HG03196 (cell line): Measurements from ENCODE around the gene MTA3.

Experiments used
- ATAC-seq: cut with Tn5 transposase; IDR thresholded peaks from one replicate; pipeline ENCODE4 v1.9.1; 2021; ENCODE audit not compliant: unreplicated experiment

The MTA3 gene

DNA sequence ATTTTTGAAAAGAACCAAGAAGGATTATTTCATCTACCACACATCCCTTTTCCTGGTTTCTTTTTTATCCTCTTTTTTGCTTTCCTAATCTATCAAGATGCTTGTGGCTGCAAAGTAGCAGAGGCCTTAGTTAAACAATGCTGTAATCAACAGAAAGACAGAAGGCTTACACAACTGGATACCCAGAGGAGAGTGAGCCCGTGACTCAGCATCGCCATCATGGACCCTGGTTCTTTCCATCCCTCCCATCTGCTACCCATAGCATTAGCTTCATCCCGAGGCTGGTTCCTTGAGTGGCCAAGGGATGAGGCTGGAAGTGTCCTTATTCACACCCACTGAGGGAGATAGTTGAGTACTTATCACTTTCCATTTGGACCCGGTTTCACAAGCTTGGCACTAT is 231.4 kb downstream of the MTA3 start:
- ATAC-seq: no peak

DNA sequence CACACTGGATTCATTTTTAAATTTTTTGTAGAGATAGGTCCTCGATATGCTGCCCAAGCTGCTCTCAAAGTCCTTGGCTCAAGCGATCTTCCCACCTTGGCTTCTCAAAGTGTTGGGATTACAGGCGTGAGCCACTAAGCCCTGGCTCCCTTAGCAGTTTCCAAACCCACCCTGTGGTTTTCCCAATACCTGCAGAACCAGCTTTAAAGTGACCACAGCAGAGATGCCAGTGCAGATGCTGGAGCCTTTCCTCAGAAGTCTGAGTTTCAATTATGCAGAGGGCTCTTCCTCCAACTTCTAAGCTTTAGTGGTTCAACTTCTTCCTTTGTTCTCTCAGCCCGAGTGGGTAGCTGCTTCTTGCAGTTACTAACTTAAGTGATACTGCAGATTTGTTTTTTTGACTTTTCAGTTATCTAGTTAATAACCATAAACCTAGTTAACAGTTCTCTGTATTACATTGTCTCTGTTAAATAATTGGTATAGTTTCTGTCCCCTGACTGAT is 232.1 kb downstream of the MTA3 start:
- no peak for ATAC-seq

DNA sequence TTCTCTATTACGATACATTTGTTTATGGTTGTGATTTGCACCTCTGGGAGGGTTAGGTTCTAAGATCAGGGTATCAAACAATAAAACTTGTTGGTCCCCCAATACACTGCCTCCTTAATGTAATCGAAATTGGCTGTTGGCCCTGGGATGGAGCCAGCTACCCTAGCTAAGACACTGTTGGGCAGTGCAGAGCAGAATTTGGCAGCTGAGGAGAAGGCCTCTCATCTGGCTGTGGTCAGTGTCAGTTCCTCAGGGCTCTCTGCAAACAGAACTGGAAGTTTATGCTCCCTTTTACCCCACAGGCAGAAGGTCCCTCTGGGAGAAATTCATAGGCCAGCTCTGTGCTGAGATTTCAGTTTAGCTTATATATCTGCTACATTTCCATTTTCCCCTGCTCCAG is 232.5 kb downstream of the MTA3 start:
- no peak for ATAC-seq

DNA sequence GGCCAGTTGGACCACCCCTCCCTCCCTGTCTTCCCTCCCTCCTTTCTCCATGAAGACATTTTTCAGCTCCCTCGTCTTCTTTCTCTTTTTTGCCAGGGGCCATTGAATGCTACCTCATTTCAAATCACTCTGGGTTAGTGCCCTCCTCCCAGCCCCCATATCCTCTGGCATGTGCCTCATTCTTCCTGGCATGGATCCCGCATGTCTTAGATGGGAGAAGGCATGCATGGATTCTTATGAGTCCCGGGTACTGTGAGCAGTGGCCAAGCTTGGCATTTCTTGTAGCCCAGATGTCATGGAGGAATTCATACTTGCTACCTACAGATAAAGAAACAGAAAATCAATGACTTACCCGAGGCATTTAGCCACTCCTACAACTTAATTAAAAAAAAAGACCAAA is 232.9 kb downstream of the MTA3 start:
- no peak for ATAC-seq

DNA sequence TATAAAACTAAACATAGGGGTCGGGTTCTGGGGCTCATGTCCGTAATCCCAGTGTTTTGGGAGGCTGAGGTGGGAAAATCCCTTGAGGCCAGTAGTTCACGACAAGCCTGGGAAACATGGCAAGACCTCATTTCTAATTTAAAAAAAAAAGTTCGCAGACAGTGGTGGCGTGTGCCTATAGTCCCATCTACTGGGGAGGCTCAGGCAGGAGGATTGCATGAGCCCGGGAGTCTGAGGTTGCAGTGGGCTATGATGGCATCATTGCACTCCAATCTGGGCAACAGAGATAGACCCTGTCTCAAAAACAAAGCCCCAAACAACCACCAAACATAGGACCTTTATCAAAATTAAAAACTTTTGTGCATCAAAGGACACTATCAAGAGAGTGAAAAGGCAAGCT is 233.7 kb downstream of the MTA3 start:
- no peak for ATAC-seq

DNA sequence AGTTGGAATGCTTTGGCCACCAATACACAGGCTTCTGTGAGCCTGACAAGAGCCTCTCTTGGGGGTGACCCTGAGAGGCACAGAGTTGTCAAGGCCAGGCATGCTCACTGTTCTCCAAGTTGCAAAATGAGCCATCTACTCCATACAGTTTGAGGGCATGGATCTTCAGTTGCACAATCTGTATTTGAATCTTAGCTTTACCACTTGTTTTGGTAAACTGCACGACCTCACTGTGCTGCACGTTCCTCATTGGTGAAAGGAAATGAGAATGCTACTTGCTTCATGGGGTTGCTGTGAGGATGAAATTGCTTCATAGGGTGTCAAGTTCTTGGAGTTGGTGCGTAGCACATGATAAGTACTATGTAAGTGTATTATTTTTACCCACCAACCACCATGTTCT is 235.9 kb downstream of the MTA3 start:
- no peak for ATAC-seq

DNA sequence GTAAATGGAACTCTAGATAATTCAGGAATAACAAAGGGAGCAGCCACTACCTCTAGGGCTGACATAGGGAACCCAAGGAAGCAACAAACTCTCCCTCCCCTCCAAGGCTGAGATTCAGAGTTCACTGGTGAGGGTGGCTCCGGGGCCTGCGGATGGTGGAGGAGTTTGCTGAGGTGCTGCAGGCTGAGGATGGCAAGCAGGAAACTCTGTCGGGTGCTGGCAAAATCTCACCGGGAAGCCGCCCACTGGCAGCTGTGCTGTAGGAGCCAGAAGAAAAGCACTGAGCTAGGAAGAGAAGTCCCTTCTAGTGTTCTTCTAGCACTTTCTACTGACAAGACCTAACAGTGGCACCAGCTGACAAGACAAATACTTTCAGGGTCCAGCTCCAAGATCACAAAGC is 236.5 kb downstream of the MTA3 start:
- no peak for ATAC-seq
